Panc1 (cell line): ENCODE measurements around the gene CRHR2. TPM values are rescaled to one million over a fixed set of nuclear protein-coding genes. Genes with fewer than 3 reads are reported as not detected.

ENCODE experiments used
- ATAC-seq: fragments of 200-7000 bp; cut with Tn5 transposase; 2 replicates; pipeline ENCODE4 v1.9.1; 2020; ENCODE audit warnings: mild to moderate bottlenecking, moderate library complexity
- BruUV-seq: library from RNA; stranded (reverse); fragments of 400-500 nt; replicated peaks from 2 replicates; lab custom pipeline; 2021; lab: Mats Ljungman, UMichigan
- CTCF ChIA-PET: fragments of 300-600 bp; sonication (Branson Sonifier 250); formaldehyde crosslinking; loops from one replicate; lab custom pipeline; 2022; ENCODE audit warnings: antibody characterized with exemption; lab: Charles Lee
- POLR2A ChIA-PET: fragments of 300-600 bp; sonication (Branson Sonifier 250); formaldehyde crosslinking; loops from one replicate; lab custom pipeline; 2022; ENCODE audit warnings: antibody characterized with exemption; lab: Charles Lee
- DNase-seq: peaks from one replicate; pipeline ENCODE4 v3.0.0-alpha.2; 2010; ENCODE audit warnings: low read depth, low spot score
- H3K27ac ChIP-seq: 2 replicates; pipeline ENCODE4 v1.5.1; 2011; ENCODE audit warnings: mild to moderate bottlenecking, low read length, inconsistent platforms
- H3K27me3 ChIP-seq: fragments of 200-500 bp; sonication (Bioruptor generic); 2 replicates; pipeline ENCODE4 v1.6.0; 2014; ENCODE audit warnings: low read length, inconsistent platforms; ENCODE audit not compliant: control insufficient read depth, insufficient read depth
- H3K36me3 ChIP-seq: fragments of 200-500 bp; sonication (Bioruptor generic); 2 replicates; pipeline ENCODE4 v1.5.1; 2014; ENCODE audit warnings: inconsistent platforms, mild to moderate bottlenecking, low read length, moderate library complexity; ENCODE audit not compliant: control insufficient read depth, insufficient read depth
- H3K4me1 ChIP-seq: 2 replicates; pipeline ENCODE4 v1.5.1; 2011; ENCODE audit warnings: inconsistent platforms, mild to moderate bottlenecking, low read length, moderate library complexity; ENCODE audit not compliant: control insufficient read depth, insufficient read depth
- H3K4me3 ChIP-seq, 2 experiments: 2 replicates each; pipeline ENCODE4 v1.5.1; 2011 to 2012; ENCODE audit warnings: low read depth in 2 of 2, low read length in 2 of 2, mild to moderate bottlenecking in 2 of 2, inconsistent platforms in 1 of 2, moderate library complexity in 1 of 2
- H3K9me3 ChIP-seq: fragments of 200-500 bp; sonication (Bioruptor generic); 2 replicates; pipeline ENCODE4 v1.5.1; 2014; ENCODE audit warnings: low read depth, mild to moderate bottlenecking, inconsistent platforms, low read length, moderate library complexity; ENCODE audit not compliant: control insufficient read depth, insufficient read depth
- POLR2AphosphoS5 ChIP-seq: IDR thresholded peaks from 2 replicates; pipeline ENCODE4 v1.6.1; 2012; ENCODE audit warnings: mild to moderate bottlenecking, low read depth, low read length, moderate library complexity
- REST ChIP-seq, 2 experiments: IDR thresholded peaks; 2 replicates each; pipeline ENCODE4 v1.6.1; 2011 to 2012; ENCODE audit warnings: low read depth in 2 of 2, control low read depth in 1 of 2, low read length in 1 of 2, mild to moderate bottlenecking in 1 of 2, moderate library complexity in 1 of 2; ENCODE audit not compliant: insufficient read depth in 1 of 2
- SIN3A ChIP-seq: IDR thresholded peaks from 2 replicates; pipeline ENCODE4 v1.6.1; 2012; ENCODE audit warnings: low read depth, mild to moderate bottlenecking, low read length, moderate library complexity, borderline replicate concordance; ENCODE audit not compliant: insufficient read depth
- TCF7L2 ChIP-seq: IDR thresholded peaks from 2 replicates; pipeline ENCODE4 v1.6.1; 2011; ENCODE audit warnings: mild to moderate bottlenecking, low read depth, low read length, inconsistent platforms
- in situ Hi-C: cut with HindIII; loops from 2 replicates; pipeline ENCODE4 v1.10.0; 2016; ENCODE audit warnings: low sequenced_read_pairs, low pct_unique_long_range_greater_than_20kb
- intact Hi-C: fragments of 100-400 bp; cut with micrococcal nuclease; formaldehyde crosslinking; loops from one replicate; pipeline ENCODE4 v1.10.0; 2022; ENCODE audit not compliant: unreplicated experiment
- total RNA-seq: library from RNA; stranded (reverse); gene quantifications from one replicate; pipeline ENCODE4 v1.2.1, GENCODE V29; 2021; ENCODE audit not compliant: unreplicated experiment
- TF ChIP-seq, protein P1 (sequence below): fragments of 450-650 bp; IDR thresholded peaks from 2 replicates; pipeline ENCODE4 v1.5.1; 2017; ENCODE audit warnings: mild to moderate bottlenecking

Gene CRHR2
- total RNA-seq, 1 experiment from 2014 or later = not detected

GRCh38 chr7:30627026-30627425 lies 55.2 kb downstream of the CRHR2 start:
- DNase-seq (no peak), ATAC-seq (no peak)
- Histone ChIP-seq H3K36me3 (peaks cover 71% of the 10 kb centered on the region), H3K9me3 (no peaks in the 10 kb centered on the region), H3K4me1 (no peaks in the 10 kb centered on the region), H3K27ac (no peak overlapping the region), H3K4me3 (no peak overlapping the region), H3K27me3 (no peaks in the 10 kb centered on the region)
- intact Hi-C loops (loop anchor here (5.0 kb wide), 1 partner anchor 115 kb away; no protein-coding TSS in a partner anchor), in situ Hi-C loops (no loop called here)
- ChIA-PET POLR2A (no interaction called here), CTCF (no interaction called here)
- BruUV-seq = no TSS peak
- TF ChIP-seq, protein P1, sequence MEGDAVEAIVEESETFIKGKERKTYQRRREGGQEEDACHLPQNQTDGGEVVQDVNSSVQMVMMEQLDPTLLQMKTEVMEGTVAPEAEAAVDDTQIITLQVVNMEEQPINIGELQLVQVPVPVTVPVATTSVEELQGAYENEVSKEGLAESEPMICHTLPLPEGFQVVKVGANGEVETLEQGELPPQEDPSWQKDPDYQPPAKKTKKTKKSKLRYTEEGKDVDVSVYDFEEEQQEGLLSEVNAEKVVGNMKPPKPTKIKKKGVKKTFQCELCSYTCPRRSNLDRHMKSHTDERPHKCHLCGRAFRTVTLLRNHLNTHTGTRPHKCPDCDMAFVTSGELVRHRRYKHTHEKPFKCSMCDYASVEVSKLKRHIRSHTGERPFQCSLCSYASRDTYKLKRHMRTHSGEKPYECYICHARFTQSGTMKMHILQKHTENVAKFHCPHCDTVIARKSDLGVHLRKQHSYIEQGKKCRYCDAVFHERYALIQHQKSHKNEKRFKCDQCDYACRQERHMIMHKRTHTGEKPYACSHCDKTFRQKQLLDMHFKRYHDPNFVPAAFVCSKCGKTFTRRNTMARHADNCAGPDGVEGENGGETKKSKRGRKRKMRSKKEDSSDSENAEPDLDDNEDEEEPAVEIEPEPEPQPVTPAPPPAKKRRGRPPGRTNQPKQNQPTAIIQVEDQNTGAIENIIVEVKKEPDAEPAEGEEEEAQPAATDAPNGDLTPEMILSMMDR = no peak
- TF ChIP-seq POLR2AphosphoS5 (no peak), SIN3A (no peak)

DNA sequence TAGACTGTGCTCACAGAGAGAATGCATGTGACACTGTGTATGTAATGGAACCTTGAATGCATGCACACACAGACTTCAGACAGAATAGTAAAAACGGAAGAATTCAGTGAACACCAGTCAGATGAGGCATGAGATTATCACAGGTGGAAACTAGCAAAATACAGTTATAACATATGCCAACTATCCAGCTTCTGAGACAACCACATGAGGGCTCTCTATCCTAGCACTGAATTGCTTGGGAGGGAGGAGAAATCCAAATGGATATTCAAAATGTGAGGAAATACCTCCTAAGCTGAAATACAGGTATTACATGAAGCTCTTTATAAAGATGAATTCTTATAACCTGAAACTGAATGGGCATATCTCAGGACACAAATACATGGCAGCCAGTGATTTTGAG lies 57.0 kb downstream of the CRHR2 start:
- BruUV-seq = no TSS peak
- H3K27me3 ChIP-seq = no peaks in the 10 kb centered on the region
- in situ Hi-C loops = no loop called here
- no peak overlapping the region for H3K4me3 ChIP-seq
- H3K27ac ChIP-seq = no peak overlapping the region
- POLR2A ChIA-PET = no interaction called here
- intact Hi-C loops = loop anchor here (5.0 kb wide), 1 partner anchor 117 kb away; no protein-coding TSS in a partner anchor
- CTCF ChIA-PET = interaction anchor here (1.1 kb wide), 1 partner anchor 114 kb away, joined by 4 read pairs; no protein-coding TSS in a partner anchor
- TF ChIP-seq POLR2AphosphoS5 = no peak; the same call in 1 of the 2 replicates
- TF ChIP-seq TCF7L2 = no peak
- TF ChIP-seq REST (IDR thresholded peaks at IDR 0.05; ENCODE audit: insufficient read depth in 1 of 2, low read depth in 2 of 2, low read length in 1 of 2) = no peak
- TF ChIP-seq SIN3A = no peak
- TF ChIP-seq, protein P1 = no peak; the same call in 1 of the 2 replicates
- peaks cover 78% of the 10 kb centered on the region for H3K36me3 ChIP-seq
- DNase-seq (no peak), ATAC-seq (peak; percentile 53; the same call in 1 of the 2 replicates)
- H3K4me1 ChIP-seq = no peaks in the 10 kb centered on the region
- no peaks in the 10 kb centered on the region for H3K9me3 ChIP-seq
